ENCODE measurements around the gene CLSTN2.

The CLSTN2 gene

GRCh38 chr3:139939681-139940190 is 4.8 kb downstream of the CLSTN2 start:
- H3K4me3 ChIP-seq (ENCODE audit: control insufficient read depth, low read depth, low read length), result no peak overlapping the region
- TF ChIP-seq, protein P1, sequence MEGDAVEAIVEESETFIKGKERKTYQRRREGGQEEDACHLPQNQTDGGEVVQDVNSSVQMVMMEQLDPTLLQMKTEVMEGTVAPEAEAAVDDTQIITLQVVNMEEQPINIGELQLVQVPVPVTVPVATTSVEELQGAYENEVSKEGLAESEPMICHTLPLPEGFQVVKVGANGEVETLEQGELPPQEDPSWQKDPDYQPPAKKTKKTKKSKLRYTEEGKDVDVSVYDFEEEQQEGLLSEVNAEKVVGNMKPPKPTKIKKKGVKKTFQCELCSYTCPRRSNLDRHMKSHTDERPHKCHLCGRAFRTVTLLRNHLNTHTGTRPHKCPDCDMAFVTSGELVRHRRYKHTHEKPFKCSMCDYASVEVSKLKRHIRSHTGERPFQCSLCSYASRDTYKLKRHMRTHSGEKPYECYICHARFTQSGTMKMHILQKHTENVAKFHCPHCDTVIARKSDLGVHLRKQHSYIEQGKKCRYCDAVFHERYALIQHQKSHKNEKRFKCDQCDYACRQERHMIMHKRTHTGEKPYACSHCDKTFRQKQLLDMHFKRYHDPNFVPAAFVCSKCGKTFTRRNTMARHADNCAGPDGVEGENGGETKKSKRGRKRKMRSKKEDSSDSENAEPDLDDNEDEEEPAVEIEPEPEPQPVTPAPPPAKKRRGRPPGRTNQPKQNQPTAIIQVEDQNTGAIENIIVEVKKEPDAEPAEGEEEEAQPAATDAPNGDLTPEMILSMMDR (IDR thresholded peaks at IDR 0.05; ENCODE audit: control insufficient read depth, insufficient read depth, low read depth, low read length, missing control alignments), result no peak
- DNase-seq (ENCODE audit: low read depth), result no peak

- TF ChIP-seq, protein P1 (IDR thresholded peaks at IDR 0.05; ENCODE audit: control insufficient read depth, insufficient read depth, low read depth, low read length, missing control alignments), result no peak
- no peak overlapping the region for H3K4me3 ChIP-seq (ENCODE audit: control insufficient read depth, low read depth, low read length)
These were observed 5.6 kb downstream of the CLSTN2 start for GRCh38 chr3:139940622-139941021.

GRCh38 chr3:139941580-139941979 is 6.6 kb downstream of the CLSTN2 start:
- no peak overlapping the region for H3K4me3 ChIP-seq (ENCODE audit: control insufficient read depth, low read depth, low read length)
- TF ChIP-seq, protein P1 (IDR thresholded peaks at IDR 0.05; ENCODE audit: control insufficient read depth, insufficient read depth, low read depth, low read length, missing control alignments), result no peak

More at GRCh38 chr3:139940622-139941021, 5.6 kb downstream of the CLSTN2 start:
- DNase-seq (ENCODE audit: low read depth), result no peak

GRCh38 chr3:139944256-139944910 is 9.4 kb downstream of the CLSTN2 start:
- no peak for DNase-seq (ENCODE audit: low read depth)
- TF ChIP-seq, protein P1 (IDR thresholded peaks at IDR 0.05; ENCODE audit: control insufficient read depth, insufficient read depth, low read depth, low read length, missing control alignments), result no peak
- H3K4me3 ChIP-seq (ENCODE audit: control insufficient read depth, low read depth, low read length), result no peak overlapping the region

More at GRCh38 chr3:139941580-139941979, 6.6 kb downstream of the CLSTN2 start:
- DNase-seq (ENCODE audit: low read depth), result no peak

GRCh38 chr3:139945386-139945785 is 10.4 kb downstream of the CLSTN2 start:
- H3K4me3 ChIP-seq (ENCODE audit: control insufficient read depth, low read depth, low read length), result no peak overlapping the region
- DNase-seq (ENCODE audit: low read depth), result no peak

DNA sequence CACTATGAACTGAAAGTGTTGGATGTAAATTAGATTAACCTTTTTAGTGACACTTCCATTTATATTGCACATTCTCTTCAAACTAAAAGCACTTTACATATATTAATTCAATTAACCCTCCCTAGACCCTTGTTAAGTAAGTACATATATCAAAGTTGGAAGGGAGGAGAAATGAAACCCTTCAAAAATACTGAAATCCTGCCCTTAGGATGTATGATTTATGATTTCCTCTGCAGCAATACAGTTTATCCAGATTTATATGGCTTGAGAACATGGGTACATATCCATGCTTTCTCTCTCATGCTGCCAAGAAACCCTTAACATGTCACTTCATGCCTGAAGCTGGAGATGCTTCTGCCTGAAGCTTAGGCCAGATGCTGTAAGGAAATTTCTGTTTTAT is 11.0 kb downstream of the CLSTN2 start:
- H3K4me3 ChIP-seq (ENCODE audit: control insufficient read depth, low read depth, low read length), result no peak overlapping the region
- TF ChIP-seq, protein P1 (IDR thresholded peaks at IDR 0.05; ENCODE audit: control insufficient read depth, insufficient read depth, low read depth, low read length, missing control alignments), result no peak

More at GRCh38 chr3:139945386-139945785, 10.4 kb downstream of the CLSTN2 start:
- TF ChIP-seq, protein P1 (IDR thresholded peaks at IDR 0.05; ENCODE audit: control insufficient read depth, insufficient read depth, low read depth, low read length, missing control alignments), result no peak

More for the DNA sequence above, 11.0 kb downstream of the CLSTN2 start:
- no peak for DNase-seq (ENCODE audit: low read depth)

All from AG09309 (cell line).